Measurements from ENCODE around the gene SLC15A3.

Gene SLC15A3

DNA sequence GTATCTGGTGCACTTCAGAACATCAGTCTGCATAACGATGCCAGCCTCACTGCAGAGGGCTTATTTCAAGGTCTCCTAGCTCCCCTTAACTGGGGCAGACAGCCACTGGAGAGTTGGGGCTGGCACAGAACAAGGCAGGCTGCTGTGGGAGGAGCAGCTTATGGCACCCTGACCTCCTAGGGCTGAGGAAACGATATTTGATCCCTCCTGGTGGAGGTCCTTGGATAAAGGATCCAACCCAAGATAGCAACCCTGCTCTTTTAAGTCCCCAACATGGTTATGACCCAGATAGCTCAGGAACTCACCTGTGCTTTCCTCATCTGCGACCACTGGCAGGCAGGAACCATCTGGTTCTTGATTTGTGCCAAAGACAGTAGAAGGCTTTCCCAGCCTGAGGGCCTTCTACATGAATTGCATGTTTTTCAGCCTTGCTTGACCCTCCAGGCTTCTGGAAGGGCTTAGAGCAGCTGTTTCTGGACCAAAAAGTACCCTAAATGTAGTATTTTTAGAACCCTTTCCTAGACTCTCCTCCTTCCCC is 35.2 kb downstream of the SLC15A3 start:
- TF ChIP-seq, protein P1, sequence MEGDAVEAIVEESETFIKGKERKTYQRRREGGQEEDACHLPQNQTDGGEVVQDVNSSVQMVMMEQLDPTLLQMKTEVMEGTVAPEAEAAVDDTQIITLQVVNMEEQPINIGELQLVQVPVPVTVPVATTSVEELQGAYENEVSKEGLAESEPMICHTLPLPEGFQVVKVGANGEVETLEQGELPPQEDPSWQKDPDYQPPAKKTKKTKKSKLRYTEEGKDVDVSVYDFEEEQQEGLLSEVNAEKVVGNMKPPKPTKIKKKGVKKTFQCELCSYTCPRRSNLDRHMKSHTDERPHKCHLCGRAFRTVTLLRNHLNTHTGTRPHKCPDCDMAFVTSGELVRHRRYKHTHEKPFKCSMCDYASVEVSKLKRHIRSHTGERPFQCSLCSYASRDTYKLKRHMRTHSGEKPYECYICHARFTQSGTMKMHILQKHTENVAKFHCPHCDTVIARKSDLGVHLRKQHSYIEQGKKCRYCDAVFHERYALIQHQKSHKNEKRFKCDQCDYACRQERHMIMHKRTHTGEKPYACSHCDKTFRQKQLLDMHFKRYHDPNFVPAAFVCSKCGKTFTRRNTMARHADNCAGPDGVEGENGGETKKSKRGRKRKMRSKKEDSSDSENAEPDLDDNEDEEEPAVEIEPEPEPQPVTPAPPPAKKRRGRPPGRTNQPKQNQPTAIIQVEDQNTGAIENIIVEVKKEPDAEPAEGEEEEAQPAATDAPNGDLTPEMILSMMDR (IDR thresholded peaks at IDR 0.05; ENCODE audit: control extremely low read depth, extremely low read depth, low read depth, missing control alignments) = no peak
- POLR2A ChIA-PET = interaction anchor here (0.6 kb wide), 1 partner anchor 480 kb away, joined by 5 read pairs; no protein-coding TSS in a partner anchor
- no peak for DNase-seq (ENCODE audit: extremely low spot score)
- CTCF ChIA-PET = interaction anchor here (1.9 to 10.6 kb wide), 4 partner anchors 13 to 85 kb away, joined by 6 to 112 read pairs (median 20); partner anchors contain the start of gene PRPF19

GRCh38 chr11:60915248-60915914 is 36.6 kb downstream of the SLC15A3 start:
- peak; percentile 76 for DNase-seq (ENCODE audit: extremely low spot score)
- ChIA-PET CTCF (interaction anchor here (0.9 to 10.6 kb wide), 25 partner anchors 8 to 272 kb away, joined by 3 to 112 read pairs (median 5); partner anchors contain the start of genes PRPF19 and TMEM132A), POLR2A (interaction anchor here (0.6 to 1.3 kb wide), 3 partner anchors 13 to 484 kb away, joined by 3 read pairs; no protein-coding TSS in a partner anchor)
- TF ChIP-seq, protein P1 (IDR thresholded peaks at IDR 0.05; ENCODE audit: control extremely low read depth, extremely low read depth, low read depth, missing control alignments) = peak; percentile 66

DNA sequence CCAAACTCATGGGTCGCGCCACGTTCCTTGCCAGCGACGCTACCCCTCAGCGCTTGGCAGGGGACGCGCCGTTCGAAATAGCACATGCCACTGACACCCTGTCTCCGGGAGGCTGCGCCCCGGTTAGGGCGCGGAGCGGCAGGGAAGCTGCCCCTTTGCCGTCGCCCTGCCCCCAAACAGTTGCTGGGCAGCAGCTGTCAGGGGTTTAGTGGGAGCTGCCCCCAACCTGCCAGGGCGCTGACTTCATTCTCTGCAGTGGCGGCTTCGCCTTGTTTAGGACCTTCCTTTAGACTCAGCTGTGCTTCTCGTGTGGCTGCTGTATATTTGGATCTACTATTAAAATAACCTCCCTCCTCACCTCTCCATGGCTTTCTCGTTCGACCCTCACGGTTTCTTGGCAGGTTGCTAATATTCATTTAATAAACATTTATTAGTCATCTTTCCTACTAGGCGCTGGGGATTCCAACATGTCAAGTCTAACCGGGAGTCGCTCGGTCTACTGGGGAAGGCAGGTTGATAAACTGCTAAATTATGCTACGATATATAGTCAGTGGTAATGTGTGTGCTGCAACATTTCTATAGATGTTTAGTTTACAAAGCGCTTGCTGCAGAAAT is 37.2 kb downstream of the SLC15A3 start:
- TF ChIP-seq, protein P1 (IDR thresholded peaks at IDR 0.05; ENCODE audit: control extremely low read depth, extremely low read depth, low read depth, missing control alignments) = no peak
- ChIA-PET POLR2A (interaction anchor here (0.5 to 1.3 kb wide), 7 partner anchors 10 to 485 kb away, joined by 3 to 6 read pairs (median 3); no protein-coding TSS in a partner anchor), CTCF (interaction anchor here (0.9 to 10.6 kb wide), 23 partner anchors 9 to 272 kb away, joined by 3 to 112 read pairs (median 6); partner anchors contain the start of genes PRPF19 and TMEM132A)
- DNase-seq (ENCODE audit: extremely low spot score) = no peak

DNA sequence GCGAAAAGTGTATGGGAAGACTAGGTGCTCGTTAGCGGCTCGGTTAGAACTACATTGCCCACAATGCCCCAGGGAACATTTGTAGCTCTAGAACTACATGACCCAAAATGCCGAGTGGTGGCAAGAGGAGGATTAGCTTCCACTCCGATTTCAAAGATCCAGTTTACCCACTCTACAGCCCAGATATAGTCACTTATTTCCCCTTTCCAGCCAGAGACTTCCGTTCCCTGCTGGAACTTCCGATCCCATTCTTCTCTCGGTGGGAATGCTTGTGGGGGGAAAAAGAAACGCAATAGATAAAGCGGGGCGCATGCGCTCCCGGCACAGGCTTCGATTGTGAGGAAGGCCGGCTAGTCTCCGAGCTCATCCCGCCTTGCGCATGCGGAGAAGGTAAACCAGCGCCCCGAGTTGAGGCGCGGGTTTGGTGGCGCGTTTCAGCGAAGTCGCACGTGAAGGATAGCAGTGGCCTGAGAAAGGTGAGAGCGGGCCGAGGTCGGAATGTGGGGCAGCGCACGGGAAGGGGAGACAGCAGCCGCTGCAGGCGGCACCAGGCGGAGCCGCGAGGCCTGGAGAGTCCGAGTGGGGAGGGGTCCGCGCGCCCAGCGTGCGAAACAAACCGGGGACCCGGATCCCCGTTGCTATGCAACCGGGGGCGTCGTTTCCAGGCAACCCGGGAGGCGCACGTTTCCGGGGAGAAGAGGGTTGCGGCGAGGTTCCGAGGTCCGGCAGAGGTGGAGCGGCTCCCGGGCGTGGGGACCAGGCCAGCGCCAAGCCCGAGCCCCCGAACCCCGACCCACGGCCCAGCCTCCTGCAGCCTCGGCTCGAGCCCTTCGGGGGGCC is 38.0 kb downstream of the SLC15A3 start, which contains the start of gene TMEM109:
TSS of gene TMEM109 (plus strand) at position 366 of the 840 bp plus-strand sequence. CDS start 5,536 bp downstream, outside the sequence.
- ChIA-PET POLR2A (interaction anchor here (0.5 to 1.0 kb wide), 7 partner anchors 9 to 442 kb away, joined by 3 to 6 read pairs (median 5); no protein-coding TSS in a partner anchor), CTCF (interaction anchor here (0.9 to 10.6 kb wide), 18 partner anchors 8 to 274 kb away, joined by 3 to 112 read pairs (median 4); partner anchors contain the start of gene PRPF19)

DNA sequence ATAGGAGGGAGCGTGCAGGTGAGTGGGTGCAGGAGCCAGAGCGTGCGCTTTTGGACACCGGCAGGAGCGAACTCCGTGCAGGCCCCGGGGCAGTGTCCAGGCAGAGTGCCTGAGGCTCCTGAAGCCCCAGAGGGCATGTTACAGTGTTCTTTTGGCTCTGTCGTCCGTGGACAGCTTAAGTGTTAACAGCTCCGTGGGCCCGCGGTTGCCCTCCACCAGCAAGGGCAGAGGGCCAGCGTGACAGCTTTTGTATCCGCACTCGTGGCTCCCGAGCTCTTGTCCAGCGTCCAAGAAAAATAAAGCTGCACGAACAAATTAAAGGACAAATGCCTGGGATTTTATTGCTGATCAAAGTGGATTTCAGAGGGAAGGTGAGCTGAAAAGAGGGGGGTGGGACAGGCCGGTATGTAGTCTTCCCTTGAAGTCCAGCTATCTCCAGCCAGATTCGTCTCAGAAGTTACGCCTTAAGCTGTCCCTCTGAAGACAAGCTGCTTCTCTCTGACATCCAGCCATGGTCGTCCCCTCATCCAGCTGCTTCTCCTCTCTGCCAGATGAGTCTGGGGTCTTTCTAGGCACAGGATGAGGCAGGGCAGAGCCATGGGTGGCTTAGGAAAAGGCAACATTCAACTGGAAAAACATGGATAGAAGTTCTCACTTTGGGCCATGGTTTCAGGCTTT is 39.0 kb downstream of the SLC15A3 start:
- ChIA-PET CTCF (interaction anchor here (0.8 to 10.6 kb wide), 15 partner anchors 9 to 275 kb away, joined by 3 to 112 read pairs (median 4); partner anchors contain the start of gene PRPF19), POLR2A (interaction anchor here (0.9 kb wide), 1 partner anchor 73 kb away, joined by 3 read pairs; no protein-coding TSS in a partner anchor)
- TF ChIP-seq, protein P1 (IDR thresholded peaks at IDR 0.05; ENCODE audit: control extremely low read depth, extremely low read depth, low read depth, missing control alignments) = no peak
- DNase-seq (ENCODE audit: extremely low spot score) = no peak

More for the DNA sequence above, 38.0 kb downstream of the SLC15A3 start, which contains the start of gene TMEM109:
- peak; percentile 91 for DNase-seq (ENCODE audit: extremely low spot score)
- TF ChIP-seq, protein P1 (IDR thresholded peaks at IDR 0.05; ENCODE audit: control extremely low read depth, extremely low read depth, low read depth, missing control alignments) = no peak

Measured in GM10248 (cell line).